Loucy (cell line): ENCODE measurements around the gene RCC1.

Experiments used
- EZH2phosphoT487 ChIP-seq: fragments of 200-600 bp; IDR thresholded peaks from 2 replicates; pipeline ENCODE4 v1.6.1; 2018; ENCODE audit warnings: antibody characterized with exemption, mild to moderate bottlenecking, moderate library complexity, borderline replicate concordance
- TF ChIP-seq, protein P1 (sequence below): fragments of 200-600 bp; sonication (generic); conservative IDR thresholded peaks from 2 replicates; pipeline ENCODE4 v1.5.1; 2014; ENCODE audit warnings: mild to moderate bottlenecking, antibody characterized with exemption, low read length

GRCh38 chr1:28537457-28538199 lies 31.8 kb downstream of the RCC1 start:
- TF ChIP-seq, protein P1, sequence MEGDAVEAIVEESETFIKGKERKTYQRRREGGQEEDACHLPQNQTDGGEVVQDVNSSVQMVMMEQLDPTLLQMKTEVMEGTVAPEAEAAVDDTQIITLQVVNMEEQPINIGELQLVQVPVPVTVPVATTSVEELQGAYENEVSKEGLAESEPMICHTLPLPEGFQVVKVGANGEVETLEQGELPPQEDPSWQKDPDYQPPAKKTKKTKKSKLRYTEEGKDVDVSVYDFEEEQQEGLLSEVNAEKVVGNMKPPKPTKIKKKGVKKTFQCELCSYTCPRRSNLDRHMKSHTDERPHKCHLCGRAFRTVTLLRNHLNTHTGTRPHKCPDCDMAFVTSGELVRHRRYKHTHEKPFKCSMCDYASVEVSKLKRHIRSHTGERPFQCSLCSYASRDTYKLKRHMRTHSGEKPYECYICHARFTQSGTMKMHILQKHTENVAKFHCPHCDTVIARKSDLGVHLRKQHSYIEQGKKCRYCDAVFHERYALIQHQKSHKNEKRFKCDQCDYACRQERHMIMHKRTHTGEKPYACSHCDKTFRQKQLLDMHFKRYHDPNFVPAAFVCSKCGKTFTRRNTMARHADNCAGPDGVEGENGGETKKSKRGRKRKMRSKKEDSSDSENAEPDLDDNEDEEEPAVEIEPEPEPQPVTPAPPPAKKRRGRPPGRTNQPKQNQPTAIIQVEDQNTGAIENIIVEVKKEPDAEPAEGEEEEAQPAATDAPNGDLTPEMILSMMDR, result no peak
- no peak for TF ChIP-seq EZH2phosphoT487
